Measurements from ENCODE around the gene RIBC2.
"Not testable (repeated sequence)": the region's sequence is repeated elsewhere in the genome, so short reads cannot be mapped to it uniquely, and the experiment has no call there.

RIBC2 gene

DNA sequence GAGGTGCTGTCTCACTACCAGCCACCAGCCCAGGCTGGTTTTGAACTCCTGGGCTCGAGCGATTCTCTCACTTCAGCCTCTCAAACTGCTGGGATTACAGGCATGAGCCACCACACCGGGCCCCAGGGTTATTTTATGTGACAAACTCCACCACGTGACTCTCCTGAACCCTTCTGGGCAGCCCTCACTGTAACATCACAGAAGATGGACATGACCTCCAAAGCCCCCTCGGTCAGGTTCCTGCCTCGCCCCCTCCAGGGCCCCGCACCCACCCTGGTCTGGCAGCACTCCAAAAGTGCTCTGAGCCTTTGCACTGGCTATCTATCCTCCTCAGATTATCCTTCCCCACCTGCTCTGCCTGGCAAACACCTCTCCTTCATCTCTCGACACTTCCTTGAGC is 43.3 kb downstream of the RIBC2 start:
- Mint-ChIP-seq H3K27ac (no peak overlapping the region), H3K27me3 (peaks cover 19 to 76% of the 10 kb centered on the region in 2 donors), H3K4me3 (no peak overlapping the region), H3K4me1 (ENCODE audit: low read depth in 2 of 2) (no peaks in the 10 kb centered on the region), H3K36me3 (ENCODE audit: insufficient read depth) (no peaks in the 10 kb centered on the region), H3K9me3 (no peaks in the 10 kb centered on the region)
- DNase-seq (no peak), ATAC-seq (replicated peaks) (no peak)

DNA sequence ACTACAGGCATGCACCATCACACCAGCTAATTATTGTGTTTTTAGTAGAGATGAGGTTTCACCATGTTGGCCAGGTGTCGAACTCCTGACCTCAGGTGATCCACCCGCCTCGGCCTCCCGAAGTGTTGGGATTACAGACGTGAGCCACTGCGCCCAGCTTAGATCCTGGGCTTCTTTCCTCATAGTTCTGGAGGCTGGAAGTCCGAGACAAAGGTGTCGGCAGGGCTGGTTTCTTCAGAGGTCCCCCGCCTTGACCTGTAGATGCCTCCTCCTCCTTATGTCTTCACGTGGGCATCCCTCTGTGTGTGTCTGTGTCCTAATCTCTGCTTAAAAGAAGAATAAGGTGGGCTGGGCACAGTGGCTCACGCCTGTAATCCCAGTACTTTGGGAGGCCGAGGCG is 45.0 kb downstream of the RIBC2 start:
- ATAC-seq (replicated peaks): no peak
- peaks cover 13 to 60% of the 10 kb centered on the region in 2 donors for H3K27me3 Mint-ChIP-seq
- no peaks in the 10 kb centered on the region for H3K36me3 Mint-ChIP-seq (ENCODE audit: insufficient read depth)
- no peak overlapping the region for H3K27ac Mint-ChIP-seq
- H3K4me3 Mint-ChIP-seq: no peak overlapping the region
- no peak for DNase-seq
- H3K4me1 Mint-ChIP-seq (ENCODE audit: low read depth in 2 of 2): no peaks in the 10 kb centered on the region
- H3K9me3 Mint-ChIP-seq: no peaks in the 10 kb centered on the region

DNA sequence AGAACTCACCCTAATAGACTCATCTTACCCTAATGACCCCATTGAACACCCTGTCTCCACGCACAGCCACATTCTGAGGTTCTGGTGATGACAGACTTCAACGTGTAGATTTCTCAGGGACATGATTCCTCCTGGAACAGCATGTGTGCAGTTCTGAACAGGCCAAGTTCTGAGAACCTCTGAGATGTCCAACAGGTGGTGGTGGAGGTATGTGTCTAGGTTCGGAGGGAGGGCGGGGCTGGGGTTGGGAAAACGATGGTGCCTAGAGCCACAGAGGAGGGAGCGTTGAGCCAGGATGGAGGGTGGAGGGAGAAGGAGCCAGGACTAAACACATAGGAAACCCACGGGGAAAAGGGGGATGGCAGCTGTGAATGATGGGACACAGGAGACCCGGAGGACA is 45.7 kb downstream of the RIBC2 start:
- Mint-ChIP-seq H3K4me3 (no peak overlapping the region), H3K9me3 (no peaks in the 10 kb centered on the region), H3K27me3 (peaks cover 13 to 57% of the 10 kb centered on the region in 2 donors), H3K27ac (no peak overlapping the region), H3K4me1 (ENCODE audit: low read depth in 2 of 2) (no peaks in the 10 kb centered on the region), H3K36me3 (ENCODE audit: insufficient read depth) (no peaks in the 10 kb centered on the region)
- ATAC-seq (replicated peaks) (no peak), DNase-seq (no peak)

DNA sequence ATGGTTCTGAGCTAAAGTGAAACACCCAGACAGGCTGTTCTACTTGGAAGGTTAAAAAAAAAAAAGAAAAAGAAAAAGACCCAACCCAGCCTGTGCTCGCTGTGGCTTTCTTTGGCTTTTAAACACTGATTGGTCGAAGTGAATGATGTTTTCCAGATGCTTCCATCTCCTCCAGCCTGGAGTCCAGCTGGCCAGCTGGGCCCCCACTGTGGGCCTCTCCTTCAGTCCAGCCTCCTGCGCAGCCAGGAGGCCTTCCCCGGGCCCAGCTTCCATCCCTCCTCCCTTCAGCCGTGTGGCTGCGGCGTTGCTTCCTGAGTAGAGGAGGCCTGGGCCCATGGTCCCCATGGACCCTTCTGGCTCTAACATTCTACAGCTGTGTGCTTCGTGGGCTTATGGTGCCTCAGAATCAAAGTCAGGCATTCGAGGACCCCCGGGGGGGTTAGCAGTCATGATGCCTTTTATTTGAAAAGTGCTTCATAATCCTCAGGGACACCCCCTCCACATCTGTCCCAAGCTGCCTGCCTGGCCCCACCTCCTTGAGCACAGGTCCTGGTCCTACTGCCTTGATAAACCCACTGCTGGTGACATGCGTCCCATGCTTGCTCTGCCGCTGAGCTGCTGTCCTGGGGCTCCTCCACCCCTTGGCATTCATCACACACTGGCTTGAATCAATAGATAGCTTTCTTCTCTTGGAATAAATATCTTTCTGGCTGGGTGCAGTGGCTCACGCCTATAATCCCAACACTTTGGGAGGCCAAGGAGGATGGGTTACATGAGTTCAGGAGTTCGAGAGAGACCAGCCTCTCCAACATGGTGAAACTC is 47.0 kb downstream of the RIBC2 start:
- H3K4me1 Mint-ChIP-seq (ENCODE audit: low read depth in 2 of 2): no peaks in the 10 kb centered on the region
- H3K27ac Mint-ChIP-seq: no peak overlapping the region
- no peak overlapping the region for H3K4me3 Mint-ChIP-seq
- H3K9me3 Mint-ChIP-seq: no peaks in the 10 kb centered on the region
- no peaks in the 10 kb centered on the region for H3K36me3 Mint-ChIP-seq (ENCODE audit: insufficient read depth)
- ATAC-seq (replicated peaks): no peak
- peaks cover 13 to 55% of the 10 kb centered on the region in 2 donors for H3K27me3 Mint-ChIP-seq
- DNase-seq: no peak

DNA sequence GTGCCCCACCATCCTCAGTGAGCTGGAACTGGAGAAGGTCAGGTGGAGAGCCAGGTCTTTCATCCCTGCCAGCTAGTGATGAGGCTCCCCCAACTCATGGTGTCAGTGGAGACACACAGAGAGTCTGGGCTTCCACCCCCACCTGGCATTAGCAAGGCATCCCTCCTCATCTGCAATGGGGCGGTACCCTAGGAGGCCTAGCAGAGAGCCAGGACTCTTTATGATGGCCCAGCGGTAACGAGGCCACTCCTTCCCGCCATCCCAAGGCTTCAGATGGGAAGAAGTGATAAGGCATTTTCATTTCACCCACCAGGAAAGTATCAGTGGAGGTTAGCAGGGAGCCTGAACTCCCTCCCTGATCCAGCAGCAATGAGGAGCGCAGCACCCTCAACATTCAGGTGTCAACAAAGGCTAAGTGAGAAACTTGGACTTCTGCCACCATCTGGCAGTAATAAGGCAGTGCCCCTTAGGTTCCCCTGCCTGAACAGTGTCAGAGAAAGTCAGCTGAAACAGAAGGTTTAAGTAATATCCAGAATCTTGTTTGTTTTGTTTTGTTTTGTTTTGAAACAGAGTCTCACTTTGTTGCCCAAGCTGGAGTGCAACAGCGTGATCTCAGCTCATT is 48.7 kb downstream of the RIBC2 start:
- no peaks in the 10 kb centered on the region for H3K9me3 Mint-ChIP-seq
- DNase-seq (no peak), ATAC-seq (replicated peaks) (no peak)
- H3K27me3 Mint-ChIP-seq: peaks cover 9 to 44% of the 10 kb centered on the region in 2 donors
- no peak overlapping the region for H3K4me3 Mint-ChIP-seq
- no peaks in the 10 kb centered on the region for H3K36me3 Mint-ChIP-seq (ENCODE audit: insufficient read depth)
- H3K4me1 Mint-ChIP-seq (ENCODE audit: low read depth in 2 of 2): no peaks in the 10 kb centered on the region
- no peak overlapping the region for H3K27ac Mint-ChIP-seq

DNA sequence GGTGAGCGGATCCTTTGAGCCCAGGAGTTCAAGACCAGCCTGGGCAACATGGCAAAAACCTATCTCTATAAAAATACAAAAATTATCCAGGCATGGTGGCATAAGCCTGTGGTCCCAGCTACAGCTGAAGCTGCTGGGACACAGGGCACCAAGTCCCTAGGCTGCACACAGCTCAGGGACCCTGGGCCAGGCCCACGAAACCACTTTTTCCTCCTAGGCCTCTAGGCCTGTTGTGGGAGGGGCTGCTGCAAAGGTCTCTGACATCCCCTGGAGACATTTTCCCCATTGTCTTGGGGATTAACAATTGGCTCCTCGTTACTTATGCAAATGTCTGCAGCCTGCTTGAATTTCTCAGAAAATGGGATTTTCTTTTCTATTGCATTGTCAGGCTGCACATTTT is 50.2 kb downstream of the RIBC2 start:
- not testable (repeated sequence) for H3K9me3 Mint-ChIP-seq; H3K4me3 Mint-ChIP-seq; H3K4me1 Mint-ChIP-seq (ENCODE audit: low read depth in 2 of 2); H3K36me3 Mint-ChIP-seq (ENCODE audit: insufficient read depth); ATAC-seq (replicated peaks); DNase-seq; H3K27ac Mint-ChIP-seq
- H3K27me3 Mint-ChIP-seq: peaks cover 7 to 42% of the 10 kb centered on the region in 2 donors

DNA sequence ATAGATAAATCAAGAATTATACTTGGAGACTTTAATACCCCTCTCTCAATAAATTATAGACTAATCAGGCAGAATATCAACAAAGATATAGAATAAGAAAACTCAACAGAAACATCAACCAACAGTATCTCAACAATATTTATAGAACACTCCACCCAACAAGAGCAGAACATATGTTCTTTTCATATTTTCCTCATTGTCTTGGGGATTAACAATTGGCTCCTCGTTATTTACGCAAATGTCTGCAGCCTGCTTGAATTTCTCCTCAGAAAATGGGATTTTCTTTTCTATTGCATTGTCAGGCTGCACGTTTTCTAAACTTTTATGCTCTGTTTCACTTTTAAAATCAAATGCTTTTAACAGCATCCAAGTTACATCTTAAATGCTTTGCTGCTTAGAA is 52.1 kb downstream of the RIBC2 start:
- no peak overlapping the region for H3K27ac Mint-ChIP-seq
- peaks cover 3 to 33% of the 10 kb centered on the region in 2 donors for H3K27me3 Mint-ChIP-seq
- ATAC-seq (replicated peaks) (no peak), DNase-seq (no peak)
- no peaks in the 10 kb centered on the region for H3K4me1 Mint-ChIP-seq (ENCODE audit: low read depth in 2 of 2)
- H3K9me3 Mint-ChIP-seq: peaks cover 0 to 2% of the 10 kb centered on the region in 2 donors
- no peak overlapping the region for H3K4me3 Mint-ChIP-seq
- H3K36me3 Mint-ChIP-seq (ENCODE audit: insufficient read depth): no peaks in the 10 kb centered on the region

DNA sequence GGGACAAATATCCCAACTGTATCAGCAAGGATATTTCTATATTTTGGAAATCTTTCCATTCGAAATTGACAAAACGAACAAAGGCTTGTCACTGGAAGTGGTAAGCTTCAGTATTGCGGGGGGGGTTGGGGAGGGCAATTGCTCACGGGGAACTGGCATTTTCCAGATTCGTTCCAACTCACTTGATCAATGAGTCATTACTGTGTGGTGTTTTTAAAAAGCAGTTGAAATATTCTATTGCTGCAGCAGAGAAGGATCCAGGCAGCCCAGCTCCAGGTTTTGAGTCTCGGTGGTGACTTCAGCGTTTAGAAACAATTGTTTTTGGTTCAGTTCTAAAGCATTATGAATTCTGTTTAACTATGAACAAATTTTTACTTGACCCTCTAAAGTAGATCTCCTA is 55.4 kb downstream of the RIBC2 start:
- H3K9me3 Mint-ChIP-seq: peaks cover 0 to 2% of the 10 kb centered on the region in 2 donors
- no peaks in the 10 kb centered on the region for H3K4me1 Mint-ChIP-seq (ENCODE audit: low read depth in 2 of 2)
- H3K36me3 Mint-ChIP-seq (ENCODE audit: insufficient read depth): no peaks in the 10 kb centered on the region
- no peak overlapping the region for H3K27ac Mint-ChIP-seq
- DNase-seq: no peak
- no peak for ATAC-seq (replicated peaks)
- no peak overlapping the region for H3K4me3 Mint-ChIP-seq
- H3K27me3 Mint-ChIP-seq: peaks cover 10 to 29% of the 10 kb centered on the region in 2 donors

DNA sequence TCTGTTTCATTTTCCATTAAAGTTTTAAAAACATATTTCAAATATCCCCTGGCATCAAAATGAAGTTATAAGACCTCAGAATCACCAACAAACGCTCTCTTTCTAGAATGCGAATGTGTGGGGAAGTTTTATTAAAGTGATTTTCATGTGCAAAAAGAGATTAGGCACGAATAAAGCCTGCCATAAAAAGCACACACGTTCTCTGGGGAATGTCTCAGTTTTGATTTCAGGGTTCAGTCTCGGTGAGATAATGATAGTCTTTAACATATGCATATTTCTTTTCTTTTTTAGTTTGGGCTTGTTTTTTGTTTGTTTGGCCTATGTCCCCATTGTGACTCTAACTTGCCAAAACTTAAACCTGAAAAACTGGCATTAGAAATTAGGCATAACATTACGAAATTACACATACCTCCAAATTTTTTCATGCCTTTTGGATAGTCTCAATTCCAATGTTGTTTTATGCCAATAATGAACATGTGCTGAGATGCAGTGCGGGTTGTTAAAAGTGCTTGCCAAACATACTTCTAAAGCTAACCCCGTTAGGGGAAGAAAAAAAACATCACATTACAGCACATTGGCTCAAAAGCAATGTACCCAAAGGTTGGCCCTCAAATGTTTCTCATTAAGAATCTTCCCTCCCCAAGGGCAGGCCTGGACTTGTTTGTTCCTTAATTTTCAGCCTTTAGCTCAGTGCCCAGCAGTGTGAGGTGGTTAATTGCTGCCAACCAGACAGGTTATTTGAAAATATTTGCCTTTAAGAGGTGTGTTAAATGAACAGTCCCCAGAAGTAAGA is 56.0 kb downstream of the RIBC2 start:
- ATAC-seq (replicated peaks): no peak
- no peak overlapping the region for H3K4me3 Mint-ChIP-seq
- H3K4me1 Mint-ChIP-seq (ENCODE audit: low read depth in 2 of 2): no peaks in the 10 kb centered on the region
- H3K27ac Mint-ChIP-seq: no peak overlapping the region
- no peak for DNase-seq
- H3K9me3 Mint-ChIP-seq: peaks cover 0 to 2% of the 10 kb centered on the region in 2 donors
- H3K27me3 Mint-ChIP-seq: peaks cover 10 to 27% of the 10 kb centered on the region in 2 donors
- no peaks in the 10 kb centered on the region for H3K36me3 Mint-ChIP-seq (ENCODE audit: insufficient read depth)

DNA sequence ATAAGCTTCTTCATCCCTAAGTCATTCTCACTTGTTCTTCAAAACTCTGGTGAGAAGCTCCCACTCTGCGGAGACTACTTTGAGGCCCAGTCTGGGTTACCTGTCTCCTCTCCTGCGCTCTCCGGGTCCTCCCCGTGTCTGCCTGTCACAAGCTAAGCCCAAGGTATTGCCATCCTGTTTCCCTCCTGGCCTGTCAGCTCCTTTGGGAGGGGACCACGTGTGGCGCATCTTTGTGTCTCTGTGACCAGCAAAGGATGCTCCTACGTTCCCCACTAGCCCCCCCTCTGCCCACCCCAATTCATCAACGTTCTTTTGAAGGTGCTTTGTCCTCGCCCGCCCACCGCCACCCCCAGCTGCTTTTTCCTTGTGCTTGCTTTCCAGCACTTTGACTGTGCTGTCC is 57.4 kb downstream of the RIBC2 start:
- Mint-ChIP-seq H3K36me3 (ENCODE audit: insufficient read depth) (no peaks in the 10 kb centered on the region), H3K4me1 (ENCODE audit: low read depth in 2 of 2) (no peaks in the 10 kb centered on the region), H3K4me3 (no peak overlapping the region), H3K27ac (no peak overlapping the region), H3K9me3 (peaks cover 0 to 2% of the 10 kb centered on the region in 2 donors), H3K27me3 (peaks cover 21 to 31% of the 10 kb centered on the region in 2 donors)
- DNase-seq (no peak), ATAC-seq (replicated peaks) (no peak)

DNA sequence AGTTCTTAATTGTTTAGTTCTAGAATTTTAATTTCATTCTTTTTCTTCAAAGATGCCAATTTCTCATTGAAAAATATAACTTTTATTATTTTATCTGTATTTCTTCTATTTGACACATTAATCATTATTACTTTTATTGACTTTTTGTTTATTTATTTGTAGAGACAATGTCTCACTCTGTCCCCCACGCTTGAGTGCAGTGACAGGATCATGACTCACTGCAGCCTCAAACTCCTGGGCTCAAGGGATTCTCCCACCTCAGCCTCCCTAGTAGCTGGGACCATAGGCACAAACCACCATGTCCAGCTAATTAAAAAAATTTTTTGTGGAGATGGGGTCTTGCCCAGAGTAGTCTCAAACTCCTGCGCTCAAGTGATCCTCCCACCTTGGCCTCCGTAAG is 58.9 kb downstream of the RIBC2 start:
- Mint-ChIP-seq H3K27ac (no peak overlapping the region), H3K36me3 (ENCODE audit: insufficient read depth) (no peaks in the 10 kb centered on the region), H3K9me3 (peaks cover 0 to 2% of the 10 kb centered on the region in 2 donors), H3K4me1 (ENCODE audit: low read depth in 2 of 2) (no peaks in the 10 kb centered on the region), H3K4me3 (no peak overlapping the region), H3K27me3 (peaks cover 33 to 42% of the 10 kb centered on the region in 2 donors)
- ATAC-seq (replicated peaks) (no peak), DNase-seq (no peak)

DNA sequence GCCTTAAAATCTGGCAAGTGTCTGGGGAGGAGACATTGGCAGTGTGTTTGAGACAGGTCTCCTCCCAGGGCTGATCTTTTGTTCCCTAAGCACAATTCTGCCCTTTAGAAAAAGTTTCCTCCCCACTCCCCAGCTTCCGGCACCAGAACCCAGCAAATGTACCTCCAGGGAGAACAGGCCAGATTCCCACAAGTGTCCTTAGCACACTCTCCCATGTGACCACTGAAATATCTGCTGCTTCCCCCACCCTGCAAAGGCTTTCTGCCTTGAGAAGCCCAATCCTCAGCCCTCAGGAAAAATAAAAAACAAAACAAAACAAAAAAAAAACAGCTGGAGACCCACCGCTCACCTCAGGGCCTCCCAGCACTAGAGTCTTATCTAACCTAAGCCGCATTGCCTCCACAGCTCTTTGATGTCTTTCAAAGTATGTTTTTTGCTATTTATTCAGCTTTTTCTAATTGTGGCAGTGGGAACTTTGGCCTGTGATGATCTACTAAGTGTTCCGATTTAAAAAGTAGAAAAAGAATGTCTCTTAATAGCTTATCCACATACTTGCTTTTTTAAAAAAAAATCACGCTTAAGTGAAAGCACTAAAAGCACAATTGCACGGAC is 60.2 kb downstream of the RIBC2 start:
- Mint-ChIP-seq H3K4me1 (ENCODE audit: low read depth in 2 of 2) (no peaks in the 10 kb centered on the region), H3K4me3 (no peak overlapping the region), H3K27me3 (peaks cover 44 to 48% of the 10 kb centered on the region in 2 donors), H3K9me3 (no peaks in the 10 kb centered on the region), H3K27ac (no peak overlapping the region), H3K36me3 (ENCODE audit: insufficient read depth) (no peaks in the 10 kb centered on the region)
- DNase-seq (no peak), ATAC-seq (replicated peaks) (no peak)

DNA sequence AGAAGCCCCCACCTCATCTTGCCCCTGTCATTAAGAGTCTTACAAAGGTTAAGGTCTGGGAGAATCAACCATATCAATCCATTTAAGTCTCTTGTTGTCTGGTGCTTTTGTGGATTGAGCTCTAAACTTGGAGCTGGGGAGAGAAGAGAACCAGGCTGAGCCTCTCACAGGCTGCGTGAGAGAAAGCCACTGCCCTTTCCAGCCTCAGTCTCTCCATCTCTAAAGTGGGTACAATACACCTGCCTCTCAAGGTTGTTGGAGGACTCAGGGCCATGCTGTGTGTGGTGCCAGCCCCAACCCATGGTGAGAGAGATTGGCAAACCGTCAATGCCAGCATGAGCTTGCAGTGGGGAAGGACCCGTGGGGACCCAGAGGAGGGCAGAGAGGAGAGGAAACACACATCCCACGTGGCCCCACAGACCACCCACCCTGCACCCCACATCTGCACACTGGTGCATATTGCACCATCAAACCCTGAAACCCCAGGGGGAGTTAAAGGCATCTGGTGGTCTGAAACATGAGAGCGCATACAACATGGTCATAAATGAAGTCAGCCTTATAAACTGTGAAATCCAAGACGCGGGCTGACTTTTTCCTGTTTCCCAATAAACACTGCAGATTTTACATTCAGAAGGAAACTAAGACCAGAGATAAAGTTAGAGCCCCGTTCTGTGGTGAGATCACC is 61.7 kb downstream of the RIBC2 start:
- H3K36me3 Mint-ChIP-seq (ENCODE audit: insufficient read depth): no peaks in the 10 kb centered on the region
- H3K4me1 Mint-ChIP-seq (ENCODE audit: low read depth in 2 of 2): no peaks in the 10 kb centered on the region
- no peak overlapping the region for H3K27ac Mint-ChIP-seq
- no peaks in the 10 kb centered on the region for H3K9me3 Mint-ChIP-seq
- ATAC-seq (replicated peaks): no peak
- H3K4me3 Mint-ChIP-seq: no peak overlapping the region
- no peak for DNase-seq
- H3K27me3 Mint-ChIP-seq: peaks cover 45 to 48% of the 10 kb centered on the region in 2 donors

All from effector memory CD8-positive, alpha-beta T cell (primary cell).